VCaP (cell line): Measurements from ENCODE around the gene ZFYVE21.

Experiments used
- H3K27ac ChIP-seq: fragments of 450-650 bp; 2 replicates; pipeline ENCODE4 v1.5.1; 2017
- CTCF ChIP-seq: fragments of 450-650 bp; conservative IDR thresholded peaks from 2 replicates; pipeline ENCODE4 v1.5.1; 2017; ENCODE audit warnings: mild to moderate bottlenecking, moderate library complexity

ZFYVE21 gene

GRCh38 chr14:103753774-103754173 lies 38.2 kb downstream of the ZFYVE21 start:
- no peak for TF ChIP-seq CTCF
- no peak overlapping the region for H3K27ac ChIP-seq

GRCh38 chr14:103755060-103755459 lies 39.5 kb downstream of the ZFYVE21 start:
- H3K27ac ChIP-seq: no peak overlapping the region
- TF ChIP-seq CTCF: no peak

- H3K27ac ChIP-seq: no peak overlapping the region
- no peak for TF ChIP-seq CTCF
Measured at GRCh38 chr14:103758059-103758776, 42.6 kb downstream of the ZFYVE21 start.

GRCh38 chr14:103762036-103762435 lies 46.4 kb downstream of the ZFYVE21 start:
- no peak overlapping the region for H3K27ac ChIP-seq
- no peak for TF ChIP-seq CTCF

- TF ChIP-seq CTCF: no peak
- no peak overlapping the region for H3K27ac ChIP-seq
Measured at GRCh38 chr14:103762541-103762940, 46.9 kb downstream of the ZFYVE21 start.

GRCh38 chr14:103763730-103764488 lies 48.3 kb downstream of the ZFYVE21 start:
- no peak overlapping the region for H3K27ac ChIP-seq
- no peak for TF ChIP-seq CTCF

- no peak overlapping the region for H3K27ac ChIP-seq
- TF ChIP-seq CTCF: no peak
Measured at GRCh38 chr14:103765526-103765925, 49.9 kb downstream of the ZFYVE21 start.
